HEK293T (cell line): ENCODE measurements around the gene ST6GALNAC5.

ENCODE experiments used
- ARNT ChIP-seq: fragments of 450-650 bp; IDR thresholded peaks from 2 replicates; pipeline ENCODE4 v1.6.1; 2017; ENCODE audit warnings: mild to moderate bottlenecking
- BHLHE40 ChIP-seq: fragments of 450-650 bp; IDR thresholded peaks from 2 replicates; pipeline ENCODE4 v1.6.1; 2016; ENCODE audit warnings: mild to moderate bottlenecking, moderate library complexity, borderline replicate concordance
- FOXA1 ChIP-seq: fragments of 450-650 bp; IDR thresholded peaks from 2 replicates; pipeline ENCODE4 v1.6.1; 2016; ENCODE audit warnings: mild to moderate bottlenecking
- FOXK2 ChIP-seq: fragments of 450-650 bp; IDR thresholded peaks from 2 replicates; pipeline ENCODE4 v1.6.1; 2016; ENCODE audit warnings: mild to moderate bottlenecking
- FOXM1 ChIP-seq: fragments of 450-650 bp; IDR thresholded peaks from 2 replicates; pipeline ENCODE4 v1.6.1; 2017; ENCODE audit warnings: mild to moderate bottlenecking, borderline replicate concordance
- HDGF ChIP-seq: fragments of 450-650 bp; IDR thresholded peaks from 2 replicates; pipeline ENCODE4 v1.6.1; 2017; ENCODE audit warnings: antibody characterized with exemption, borderline replicate concordance
- SP1 ChIP-seq: fragments of 450-650 bp; IDR thresholded peaks from 2 replicates; pipeline ENCODE4 v1.6.1; 2017
- SUZ12 ChIP-seq: fragments of 450-650 bp; IDR thresholded peaks from 2 replicates; pipeline ENCODE4 v1.6.1; 2016; ENCODE audit warnings: mild to moderate bottlenecking
- TARDBP ChIP-seq: fragments of 450-650 bp; IDR thresholded peaks from 2 replicates; pipeline ENCODE4 v1.6.1; 2016

- no peak for TF ChIP-seq SP1
- TF ChIP-seq BHLHE40: no peak
- no peak for TF ChIP-seq FOXK2
- no peak for TF ChIP-seq TARDBP
- no peak for TF ChIP-seq ARNT
- TF ChIP-seq SUZ12: no peak
- TF ChIP-seq HDGF: no peak
- TF ChIP-seq FOXM1: no peak
- TF ChIP-seq FOXA1: no peak
These were observed 236.2 kb downstream of the ST6GALNAC5 start for GRCh38 chr1:77103486-77103885.
